ENCODE data around the gene EYA2.
"Not testable (repeated sequence)": the region's sequence is repeated elsewhere in the genome, so short reads cannot be mapped to it uniquely, and the experiment has no call there.

Gene EYA2

DNA sequence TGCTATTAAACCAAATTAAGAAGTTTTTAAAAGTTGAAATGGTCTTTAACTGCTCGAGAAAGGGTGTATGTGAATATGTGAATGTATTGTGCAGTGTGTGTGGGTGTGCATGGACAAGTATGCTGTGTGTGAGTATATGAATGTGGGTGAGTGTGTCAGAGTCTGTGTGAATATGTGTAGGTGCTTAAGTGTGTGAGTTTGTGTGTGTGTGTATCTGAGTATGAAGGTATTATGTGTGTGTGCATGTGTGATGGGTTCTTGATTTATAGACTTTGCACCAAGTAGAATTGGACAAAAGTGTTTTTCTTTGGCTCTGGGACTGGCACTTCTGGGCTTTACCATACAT, 21.6 kb downstream of the EYA2 start (continued):
- no peak for TF ChIP-seq CREB5 (CRISPR knock-in tag; IDR thresholded peaks at IDR 0.05; ENCODE audit: low read depth)

- no peak for ATAC-seq
- TF ChIP-seq POU6F1 (CRISPR knock-in tag; IDR thresholded peaks at IDR 0.05; ENCODE audit: borderline replicate concordance, low read depth) (no peak), TOX (CRISPR knock-in tag; IDR thresholded peaks at IDR 0.05; ENCODE audit: borderline replicate concordance) (no peak), RARB (CRISPR knock-in tag; IDR thresholded peaks at IDR 0.05) (no peak), ZNF70 (CRISPR knock-in tag; IDR thresholded peaks at IDR 0.05) (no peak)
Observed at GRCh38 chr20:46917155-46917554, 22.5 kb downstream of the EYA2 start.

DNA sequence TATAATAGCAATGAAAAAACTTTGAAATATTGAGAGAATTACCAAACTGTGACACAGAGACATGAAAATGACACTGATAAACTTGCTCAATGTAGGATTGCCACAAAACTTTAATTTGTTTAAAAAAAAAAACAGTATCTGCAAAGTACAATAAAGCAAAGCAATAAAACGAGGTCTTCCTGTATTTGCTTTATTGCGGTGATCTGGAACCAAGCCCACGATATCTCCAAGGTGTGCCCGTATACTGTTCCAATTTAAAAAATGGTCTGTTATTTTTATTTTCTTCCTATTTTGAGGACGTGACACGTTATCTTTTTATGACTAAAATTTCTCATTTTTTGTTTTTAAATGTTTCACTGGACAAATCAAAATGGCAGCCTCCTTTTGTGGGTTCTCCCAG, 25.5 kb downstream of the EYA2 start:
- no peak for ATAC-seq
- TF ChIP-seq OSR1 (CRISPR knock-in tag; IDR thresholded peaks at IDR 0.05) (no peak), ARNTL (CRISPR knock-in tag; IDR thresholded peaks at IDR 0.05; ENCODE audit: borderline replicate concordance, low read depth) (no peak), ZFP3 (CRISPR knock-in tag; IDR thresholded peaks at IDR 0.05) (no peak), SNAI2 (CRISPR knock-in tag; IDR thresholded peaks at IDR 0.05) (no peak), ZFP30 (CRISPR knock-in tag; IDR thresholded peaks at IDR 0.05) (no peak), BACH2 (CRISPR knock-in tag; IDR thresholded peaks at IDR 0.05; ENCODE audit: borderline replicate concordance) (no peak), POU6F1 (CRISPR knock-in tag; IDR thresholded peaks at IDR 0.05; ENCODE audit: borderline replicate concordance, low read depth) (no peak), PPARA (CRISPR knock-in tag; IDR thresholded peaks at IDR 0.05; ENCODE audit: borderline replicate concordance) (no peak), ZNF8 (CRISPR knock-in tag; IDR thresholded peaks at IDR 0.05) (no peak), ZNF565 (CRISPR knock-in tag; conservative IDR thresholded peaks at IDR 0.05; ENCODE audit: low read depth) (no peak), TOX (CRISPR knock-in tag; IDR thresholded peaks at IDR 0.05; ENCODE audit: borderline replicate concordance) (no peak), TCF4 (CRISPR knock-in tag; IDR thresholded peaks at IDR 0.05; ENCODE audit: borderline replicate concordance) (no peak), ZC3H10 (CRISPR knock-in tag; IDR thresholded peaks at IDR 0.05) (no peak), ZNF70 (CRISPR knock-in tag; IDR thresholded peaks at IDR 0.05) (no peak), ISL1 (CRISPR knock-in tag; IDR thresholded peaks at IDR 0.05) (no peak), CREB5 (CRISPR knock-in tag; IDR thresholded peaks at IDR 0.05; ENCODE audit: low read depth) (no peak), GLIS3 (CRISPR knock-in tag; IDR thresholded peaks at IDR 0.05) (no peak)
- TF ChIP-seq, protein P1, sequence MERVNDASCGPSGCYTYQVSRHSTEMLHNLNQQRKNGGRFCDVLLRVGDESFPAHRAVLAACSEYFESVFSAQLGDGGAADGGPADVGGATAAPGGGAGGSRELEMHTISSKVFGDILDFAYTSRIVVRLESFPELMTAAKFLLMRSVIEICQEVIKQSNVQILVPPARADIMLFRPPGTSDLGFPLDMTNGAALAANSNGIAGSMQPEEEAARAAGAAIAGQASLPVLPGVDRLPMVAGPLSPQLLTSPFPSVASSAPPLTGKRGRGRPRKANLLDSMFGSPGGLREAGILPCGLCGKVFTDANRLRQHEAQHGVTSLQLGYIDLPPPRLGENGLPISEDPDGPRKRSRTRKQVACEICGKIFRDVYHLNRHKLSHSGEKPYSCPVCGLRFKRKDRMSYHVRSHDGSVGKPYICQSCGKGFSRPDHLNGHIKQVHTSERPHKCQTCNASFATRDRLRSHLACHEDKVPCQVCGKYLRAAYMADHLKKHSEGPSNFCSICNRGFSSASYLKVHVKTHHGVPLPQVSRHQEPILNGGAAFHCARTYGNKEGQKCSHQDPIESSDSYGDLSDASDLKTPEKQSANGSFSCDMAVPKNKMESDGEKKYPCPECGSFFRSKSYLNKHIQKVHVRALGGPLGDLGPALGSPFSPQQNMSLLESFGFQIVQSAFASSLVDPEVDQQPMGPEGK (CRISPR knock-in tag; IDR thresholded peaks at IDR 0.05; ENCODE audit: borderline replicate concordance) = no peak
- TF ChIP-seq, protein P2, sequence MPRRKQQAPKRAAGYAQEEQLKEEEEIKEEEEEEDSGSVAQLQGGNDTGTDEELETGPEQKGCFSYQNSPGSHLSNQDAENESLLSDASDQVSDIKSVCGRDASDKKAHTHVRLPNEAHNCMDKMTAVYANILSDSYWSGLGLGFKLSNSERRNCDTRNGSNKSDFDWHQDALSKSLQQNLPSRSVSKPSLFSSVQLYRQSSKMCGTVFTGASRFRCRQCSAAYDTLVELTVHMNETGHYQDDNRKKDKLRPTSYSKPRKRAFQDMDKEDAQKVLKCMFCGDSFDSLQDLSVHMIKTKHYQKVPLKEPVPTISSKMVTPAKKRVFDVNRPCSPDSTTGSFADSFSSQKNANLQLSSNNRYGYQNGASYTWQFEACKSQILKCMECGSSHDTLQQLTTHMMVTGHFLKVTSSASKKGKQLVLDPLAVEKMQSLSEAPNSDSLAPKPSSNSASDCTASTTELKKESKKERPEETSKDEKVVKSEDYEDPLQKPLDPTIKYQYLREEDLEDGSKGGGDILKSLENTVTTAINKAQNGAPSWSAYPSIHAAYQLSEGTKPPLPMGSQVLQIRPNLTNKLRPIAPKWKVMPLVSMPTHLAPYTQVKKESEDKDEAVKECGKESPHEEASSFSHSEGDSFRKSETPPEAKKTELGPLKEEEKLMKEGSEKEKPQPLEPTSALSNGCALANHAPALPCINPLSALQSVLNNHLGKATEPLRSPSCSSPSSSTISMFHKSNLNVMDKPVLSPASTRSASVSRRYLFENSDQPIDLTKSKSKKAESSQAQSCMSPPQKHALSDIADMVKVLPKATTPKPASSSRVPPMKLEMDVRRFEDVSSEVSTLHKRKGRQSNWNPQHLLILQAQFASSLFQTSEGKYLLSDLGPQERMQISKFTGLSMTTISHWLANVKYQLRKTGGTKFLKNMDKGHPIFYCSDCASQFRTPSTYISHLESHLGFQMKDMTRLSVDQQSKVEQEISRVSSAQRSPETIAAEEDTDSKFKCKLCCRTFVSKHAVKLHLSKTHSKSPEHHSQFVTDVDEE (CRISPR knock-in tag; IDR thresholded peaks at IDR 0.05) = no peak

DNA sequence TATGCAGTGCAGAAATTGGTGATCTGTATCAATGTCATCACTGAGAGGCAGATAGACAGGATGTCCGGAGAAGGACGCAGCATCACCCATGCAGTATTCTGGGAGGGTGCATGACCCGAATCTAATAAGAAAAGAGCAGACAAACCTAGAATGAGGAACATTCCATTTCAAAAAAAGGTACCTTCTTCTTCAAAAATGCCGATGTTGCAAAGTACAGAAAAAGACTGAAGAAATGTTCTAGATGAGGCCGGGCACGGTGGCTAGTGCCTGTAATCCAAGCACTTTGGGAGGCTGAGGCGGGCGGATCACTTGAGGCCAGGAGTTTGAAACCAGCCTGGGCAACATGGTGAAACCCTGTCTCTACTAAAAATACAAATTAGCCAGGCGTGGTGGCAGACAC, 28.2 kb downstream of the EYA2 start:
- ATAC-seq = not testable (repeated sequence)

Data from SK-N-SH treated with all-trans-retinoic acid at 6 μM for 48 hours (cell line).